HEK293T (cell line): ENCODE data around the gene MAGOH.

Experiments used
- CTCF ChIA-PET: fragments of 350-600 bp; formaldehyde crosslinking; extraction: SDS; loops from one replicate; lab custom pipeline; 2021; ENCODE audit warnings: antibody characterized with exemption, inconsistent platforms; lab: Yijun Ruan, JAX
- POLR2A ChIA-PET: fragments of 350-600 bp; formaldehyde crosslinking; extraction: SDS; loops from one replicate; lab custom pipeline; 2020; ENCODE audit warnings: antibody characterized with exemption, inconsistent platforms; lab: Yijun Ruan, JAX
- DNase-seq: peaks from one replicate; pipeline ENCODE4 v3.0.0; 2012; ENCODE audit warnings: mixed read lengths; ENCODE audit errors: extremely low spot score
- ARNT ChIP-seq: fragments of 450-650 bp; IDR thresholded peaks from 2 replicates; pipeline ENCODE4 v1.6.1; 2017; ENCODE audit warnings: mild to moderate bottlenecking
- BHLHE40 ChIP-seq: fragments of 450-650 bp; IDR thresholded peaks from 2 replicates; pipeline ENCODE4 v1.6.1; 2016; ENCODE audit warnings: mild to moderate bottlenecking, moderate library complexity, borderline replicate concordance
- CTBP1 ChIP-seq: fragments of 450-650 bp; IDR thresholded peaks from 2 replicates; pipeline ENCODE4 v1.6.1; 2016; ENCODE audit warnings: borderline replicate concordance
- ELF4 ChIP-seq: fragments of 450-650 bp; IDR thresholded peaks from 2 replicates; pipeline ENCODE4 v1.6.1; 2017; ENCODE audit warnings: antibody characterized with exemption
- FOXA1 ChIP-seq: fragments of 450-650 bp; IDR thresholded peaks from 2 replicates; pipeline ENCODE4 v1.6.1; 2016; ENCODE audit warnings: mild to moderate bottlenecking
- FOXK2 ChIP-seq: fragments of 450-650 bp; IDR thresholded peaks from 2 replicates; pipeline ENCODE4 v1.6.1; 2016; ENCODE audit warnings: mild to moderate bottlenecking
- FOXM1 ChIP-seq: fragments of 450-650 bp; IDR thresholded peaks from 2 replicates; pipeline ENCODE4 v1.6.1; 2017; ENCODE audit warnings: mild to moderate bottlenecking, borderline replicate concordance
- HDGF ChIP-seq: fragments of 450-650 bp; IDR thresholded peaks from 2 replicates; pipeline ENCODE4 v1.6.1; 2017; ENCODE audit warnings: antibody characterized with exemption, borderline replicate concordance
- L3MBTL2 ChIP-seq: fragments of 450-650 bp; conservative IDR thresholded peaks from 2 replicates; pipeline ENCODE4 v1.6.1; 2016; ENCODE audit warnings: mild to moderate bottlenecking
- LEF1 ChIP-seq: fragments of 450-650 bp; IDR thresholded peaks from 2 replicates; pipeline ENCODE4 v1.6.1; 2017; ENCODE audit warnings: mild to moderate bottlenecking, borderline replicate concordance
- NFRKB ChIP-seq: fragments of 450-650 bp; IDR thresholded peaks from 2 replicates; pipeline ENCODE4 v1.6.1; 2016; ENCODE audit warnings: mild to moderate bottlenecking, moderate library complexity
- SP1 ChIP-seq: fragments of 450-650 bp; IDR thresholded peaks from 2 replicates; pipeline ENCODE4 v1.6.1; 2017
- SUZ12 ChIP-seq: fragments of 450-650 bp; IDR thresholded peaks from 2 replicates; pipeline ENCODE4 v1.6.1; 2016; ENCODE audit warnings: mild to moderate bottlenecking
- TARDBP ChIP-seq: fragments of 450-650 bp; IDR thresholded peaks from 2 replicates; pipeline ENCODE4 v1.6.1; 2016
- ZNF384 ChIP-seq: fragments of 450-650 bp; IDR thresholded peaks from 2 replicates; pipeline ENCODE4 v1.6.1; 2016
- TF ChIP-seq, protein P1 (sequence below): fragments of 450-650 bp; IDR thresholded peaks from 2 replicates; pipeline ENCODE4 v1.6.1; 2016

Gene MAGOH

DNA sequence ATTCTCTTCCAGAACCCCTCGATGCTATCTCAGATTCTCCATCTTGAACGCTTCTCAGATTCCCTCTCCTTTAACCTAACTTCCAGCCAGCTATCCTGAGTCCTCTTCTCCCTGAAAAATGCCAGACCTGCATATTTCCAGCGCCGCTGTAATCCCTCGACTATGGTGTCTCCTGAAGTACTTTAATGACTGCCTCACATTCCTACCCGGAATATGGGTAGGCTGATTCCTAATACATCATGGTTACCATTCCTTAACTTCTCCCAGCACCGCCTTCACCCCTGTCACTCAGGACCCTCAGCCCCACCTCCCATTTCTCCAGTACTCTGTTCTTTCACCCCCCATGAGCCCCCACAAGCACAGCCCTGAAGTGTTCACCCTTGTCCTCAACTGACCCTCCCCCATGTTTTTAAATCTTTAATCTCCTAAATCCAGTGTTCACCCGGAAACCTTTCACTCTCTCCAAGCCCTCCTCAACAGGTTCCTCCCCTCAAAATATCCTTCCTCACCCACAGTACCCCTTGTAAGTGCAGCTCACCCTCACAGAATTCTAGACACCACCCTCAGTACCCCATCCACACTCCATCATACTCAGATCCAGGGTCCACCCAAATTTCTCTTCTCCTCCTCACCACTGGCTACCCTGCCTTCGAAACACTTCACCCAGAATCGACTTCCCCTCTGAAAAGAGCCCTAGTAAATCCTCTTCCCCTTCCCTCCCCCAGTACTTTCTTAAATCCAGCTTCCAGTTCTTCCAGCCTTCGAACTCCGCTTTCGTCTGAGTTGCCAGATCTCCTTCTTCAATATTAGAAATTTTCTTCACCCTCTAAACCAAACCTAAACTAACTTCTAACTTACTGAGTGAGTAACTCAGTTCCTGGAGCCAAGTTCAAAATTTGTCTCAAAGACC is 40.8 kb downstream of the MAGOH start:
- ChIA-PET POLR2A (interaction anchor here (1.2 to 1.7 kb wide), 2 partner anchors 14 to 24 kb away, joined by 4 to 5 read pairs; partner anchors contain the start of gene CZIB), CTCF (no interaction called here)
- peak; percentile 29 for DNase-seq
- no peak for TF ChIP-seq HDGF
- TF ChIP-seq, protein P1, sequence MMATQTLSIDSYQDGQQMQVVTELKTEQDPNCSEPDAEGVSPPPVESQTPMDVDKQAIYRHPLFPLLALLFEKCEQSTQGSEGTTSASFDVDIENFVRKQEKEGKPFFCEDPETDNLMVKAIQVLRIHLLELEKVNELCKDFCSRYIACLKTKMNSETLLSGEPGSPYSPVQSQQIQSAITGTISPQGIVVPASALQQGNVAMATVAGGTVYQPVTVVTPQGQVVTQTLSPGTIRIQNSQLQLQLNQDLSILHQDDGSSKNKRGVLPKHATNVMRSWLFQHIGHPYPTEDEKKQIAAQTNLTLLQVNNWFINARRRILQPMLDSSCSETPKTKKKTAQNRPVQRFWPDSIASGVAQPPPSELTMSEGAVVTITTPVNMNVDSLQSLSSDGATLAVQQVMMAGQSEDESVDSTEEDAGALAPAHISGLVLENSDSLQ, result peak; percentile 95

DNA sequence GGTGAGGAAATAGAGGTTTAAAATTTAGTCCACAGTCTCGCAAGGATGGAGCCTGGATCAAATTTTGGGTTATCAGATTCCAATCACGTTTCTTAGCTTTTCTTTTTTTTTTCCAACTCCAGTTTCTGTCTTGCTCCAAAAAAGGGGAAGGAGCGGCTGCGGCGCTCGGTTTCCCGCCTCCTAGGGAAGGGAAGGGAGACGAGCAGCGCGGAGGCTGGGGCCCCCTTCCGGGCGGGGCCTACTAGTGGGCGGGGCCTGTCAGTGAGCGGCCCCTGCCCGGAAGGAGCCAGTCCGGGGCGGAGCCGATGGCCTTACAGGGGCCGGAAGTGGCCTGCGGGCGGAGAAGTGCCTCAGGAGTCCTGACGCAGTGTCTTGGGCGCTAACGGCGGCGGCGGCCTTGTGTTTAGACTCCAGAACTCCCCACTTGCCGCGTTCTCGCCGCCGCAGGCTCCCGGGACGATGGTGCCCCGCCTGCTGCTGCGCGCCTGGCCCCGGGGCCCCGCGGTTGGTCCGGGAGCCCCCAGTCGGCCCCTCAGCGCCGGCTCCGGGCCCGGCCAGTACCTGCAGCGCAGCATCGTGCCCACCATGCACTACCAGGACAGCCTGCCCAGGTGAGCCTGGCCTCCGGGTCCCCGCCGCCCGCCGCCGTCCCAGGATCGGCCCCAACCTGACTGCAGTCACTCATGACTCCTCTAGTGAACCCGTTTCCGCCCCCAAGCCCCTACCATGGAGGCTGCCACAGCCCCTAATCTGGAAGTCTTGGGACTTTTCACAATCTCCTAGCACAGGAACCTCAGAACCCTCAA is 41.6 kb downstream of the MAGOH start, which contains the start of gene CPT2:
Gene CPT2 (plus strand): TSS at position 340 of the 806 bp plus-strand sequence. CDS start 120 bp downstream, at position 460.
- TF ChIP-seq ARNT, result no peak
- no peak; the same call in 1 of the 2 replicates for TF ChIP-seq ZNF384
- no peak for TF ChIP-seq FOXM1
- peak; percentile 71 for TF ChIP-seq L3MBTL2
- no peak for TF ChIP-seq TARDBP
- no peak for TF ChIP-seq FOXK2
- TF ChIP-seq ELF4, result peak; percentile 55; the same call in 1 of the 2 replicates
- TF ChIP-seq, protein P1, result peak; percentile 71
- POLR2A ChIA-PET, result interaction anchor here (0.6 to 1.8 kb wide), 9 partner anchors 10 to 221 kb away, joined by 3 to 10 read pairs (median 3); partner anchors contain the start of gene CZIB
- CTCF ChIA-PET, result no interaction called here
- DNase-seq, result peak; percentile 99

DNA sequence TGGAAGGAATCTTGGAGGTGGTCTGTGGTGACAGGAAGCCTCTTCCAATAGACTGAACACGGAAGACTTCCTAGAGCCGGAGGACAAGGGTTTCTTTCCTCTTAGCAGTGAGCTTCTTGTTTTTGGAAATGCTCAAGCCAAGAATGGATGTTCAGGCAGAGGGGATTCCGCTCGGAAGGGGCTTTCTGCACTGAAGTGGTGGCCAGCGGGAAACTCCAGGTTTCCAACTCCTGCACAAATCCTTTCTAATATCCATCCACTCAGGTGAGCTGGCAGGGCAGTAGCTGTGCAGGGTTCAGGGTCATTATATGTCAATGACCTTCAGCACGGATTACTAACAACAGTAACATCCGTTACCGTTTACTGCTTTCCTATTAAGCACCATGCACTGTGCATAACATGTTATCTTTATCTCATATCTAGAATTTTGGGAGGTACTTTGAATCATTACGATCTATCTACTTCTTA is 42.3 kb downstream of the MAGOH start:
- no peak for TF ChIP-seq SUZ12
- TF ChIP-seq CTBP1, result no peak
- no peak for TF ChIP-seq FOXA1
- no peak for TF ChIP-seq ARNT
- TF ChIP-seq L3MBTL2, result no peak
- TF ChIP-seq BHLHE40, result no peak
- TF ChIP-seq NFRKB, result no peak
- TF ChIP-seq, protein P1, result no peak
- no peak for TF ChIP-seq SP1
- CTCF ChIA-PET, result interaction anchor here (0.7 to 2.9 kb wide), 3 partner anchors 9 to 26 kb away, joined by 3 to 8 read pairs (median 4); no protein-coding TSS in a partner anchor
- POLR2A ChIA-PET, result interaction anchor here (0.6 to 1.8 kb wide), 11 partner anchors 9 to 290 kb away, joined by 3 to 10 read pairs (median 3); partner anchors contain the start of gene CZIB
- no peak for DNase-seq

DNA sequence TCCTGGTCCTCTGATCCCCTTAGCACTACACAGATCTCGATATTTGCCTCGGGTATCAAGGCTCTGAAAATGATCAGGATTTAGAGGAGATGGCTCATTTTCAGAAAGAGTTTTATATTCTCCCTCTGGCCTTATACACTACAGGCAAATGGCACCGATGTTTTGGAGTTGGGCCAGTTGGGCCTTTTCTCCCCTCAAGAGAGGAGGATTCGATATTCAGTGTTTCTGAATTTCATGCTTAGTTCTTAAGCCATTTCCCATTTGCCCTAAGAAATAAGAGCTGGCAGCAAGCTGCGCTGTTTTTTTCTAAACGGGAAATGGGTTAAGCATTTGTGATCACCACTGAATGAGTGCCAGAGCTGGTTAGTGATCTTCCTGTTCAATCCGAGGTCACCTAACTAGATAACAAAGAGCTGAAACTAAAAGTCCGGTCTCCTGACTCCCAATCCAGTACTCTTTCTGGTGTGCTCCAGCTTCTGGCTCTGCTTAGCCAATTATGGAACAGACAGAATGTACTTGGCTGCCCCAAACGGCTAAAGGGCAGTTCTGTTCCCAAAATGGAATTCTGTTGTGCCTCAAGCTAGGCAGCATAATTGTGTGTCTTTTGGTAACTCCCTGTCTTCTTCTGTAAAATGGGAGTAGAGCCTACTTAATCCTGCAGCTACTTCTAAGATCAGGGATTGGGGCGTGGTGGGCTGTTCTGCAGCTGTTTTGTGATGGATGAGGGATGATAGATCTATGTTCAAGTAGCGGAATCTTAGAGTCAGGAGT is 42.9 kb downstream of the MAGOH start:
- POLR2A ChIA-PET, result interaction anchor here (0.7 to 1.8 kb wide), 11 partner anchors 8 to 290 kb away, joined by 3 to 10 read pairs (median 3); partner anchors contain the start of gene CZIB
- DNase-seq, result no peak
- TF ChIP-seq LEF1, result no peak
- no peak for TF ChIP-seq HDGF
- TF ChIP-seq BHLHE40, result no peak
- TF ChIP-seq, protein P1, result no peak
- CTCF ChIA-PET, result interaction anchor here (0.7 to 2.9 kb wide), 3 partner anchors 8 to 26 kb away, joined by 3 to 8 read pairs (median 4); no protein-coding TSS in a partner anchor

DNA sequence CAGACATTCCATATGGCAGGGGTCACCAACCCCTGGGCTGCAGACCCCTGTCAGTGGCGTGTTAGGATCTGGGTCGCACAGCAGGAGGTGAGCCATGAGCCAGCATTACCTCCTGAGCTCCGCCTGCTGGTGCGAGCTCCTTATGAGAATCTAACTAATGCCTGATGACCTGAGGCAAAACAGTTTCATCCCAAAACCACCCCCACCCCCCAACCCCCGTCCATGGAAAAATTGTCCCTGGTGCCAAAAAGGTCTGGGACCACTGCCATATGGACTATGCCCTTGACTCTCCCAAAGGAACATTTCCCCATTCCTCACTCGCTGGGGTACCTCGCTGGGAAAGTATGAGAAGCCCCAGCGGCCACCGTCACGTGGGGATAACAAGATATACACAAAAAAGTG is 48.1 kb downstream of the MAGOH start:
- no peak for DNase-seq
- ChIA-PET POLR2A (interaction anchor here (1.3 kb wide), 1 partner anchor 48 kb away, joined by 3 read pairs; the partner anchor contains the start of gene MAGOH), CTCF (interaction anchor here (1.4 kb wide), 1 partner anchor 10 kb away, joined by 4 read pairs; no protein-coding TSS in a partner anchor)
- TF ChIP-seq FOXK2 (no peak), TARDBP (no peak), SUZ12 (no peak), L3MBTL2 (no peak), ELF4 (no peak), HDGF (no peak), NFRKB (no peak), ZNF384 (no peak), ARNT (no peak)
